UCSD-AML1 (cell line): Measurements from ENCODE around the gene ANTKMT.
A peak's percentile ranks its signal among the peaks of the same experiment; 100 is the strongest.
"Not testable (repeated sequence)": the region's sequence is repeated elsewhere in the genome, so short reads cannot be mapped to it uniquely, and the experiment has no call there.

Source experiments
- DNase-seq: peaks from one replicate; lab custom pipeline; 2025; ENCODE audit not compliant: unreplicated experiment; lab: John Stamatoyannopoulos, UW

The ANTKMT gene

GRCh38 chr16:740459-740763, 19.5 kb downstream of the ANTKMT start:
- DNase-seq, result no peak

- peak; percentile 91 for DNase-seq
Measured at GRCh38 chr16:740764-741505, 20.0 kb downstream of the ANTKMT start, which contains the start of gene CIAO3. Gene CIAO3 (minus strand): TSS chr16:740997. CDS start chr16:740985, 12 bp downstream.

DNA sequence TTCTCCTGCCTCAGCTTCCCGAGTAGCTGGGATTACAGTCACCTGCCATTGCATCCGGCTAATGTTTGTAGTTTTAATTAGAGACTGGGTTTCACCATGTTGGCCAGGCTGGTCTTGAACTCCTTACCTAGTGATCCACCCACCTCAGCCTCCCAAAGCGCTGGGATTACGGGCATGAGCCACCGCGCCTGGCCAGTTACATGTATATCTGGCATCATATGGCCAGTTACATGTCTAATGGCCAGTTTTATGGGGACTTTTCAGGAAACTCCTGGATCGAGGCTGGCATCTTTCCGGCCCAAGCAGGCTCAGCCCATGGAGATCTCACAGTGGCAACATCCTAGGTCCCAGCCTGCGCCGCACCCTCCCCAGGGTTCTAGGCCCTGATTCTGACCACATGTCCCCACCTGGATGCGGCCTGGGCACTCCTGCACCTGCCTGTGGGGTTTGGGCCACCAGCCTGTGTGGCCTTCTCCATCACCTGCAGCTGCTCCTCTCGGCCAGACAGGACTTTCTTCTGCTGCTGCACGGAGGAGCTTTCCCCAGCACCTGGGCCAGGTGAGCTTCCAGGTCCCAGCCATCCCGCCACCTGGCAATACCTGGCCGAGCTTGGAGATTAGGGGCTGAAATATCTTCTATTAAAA, 21.2 kb downstream of the ANTKMT start:
- DNase-seq, result no peak

DNA sequence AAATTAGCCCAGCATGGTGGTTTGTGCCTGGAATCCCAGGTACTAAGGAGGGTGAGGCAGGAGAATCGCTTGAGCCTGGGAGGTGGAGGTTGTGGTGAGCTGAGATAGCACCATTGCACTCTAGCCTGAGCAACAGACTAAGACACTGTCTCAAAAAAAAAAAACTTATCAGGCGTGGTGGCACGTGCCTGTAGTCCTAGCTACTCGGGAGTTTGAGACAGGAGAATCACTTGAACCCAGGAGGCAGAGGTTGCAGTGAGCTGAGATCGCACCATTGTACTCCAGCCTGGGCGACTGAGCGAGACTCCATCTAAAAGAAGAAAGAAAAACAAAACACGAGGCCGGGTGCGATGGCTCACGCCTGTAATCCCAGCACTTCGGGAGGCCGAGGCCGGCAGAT, 21.9 kb downstream of the ANTKMT start:
- not testable (repeated sequence) for DNase-seq

DNA sequence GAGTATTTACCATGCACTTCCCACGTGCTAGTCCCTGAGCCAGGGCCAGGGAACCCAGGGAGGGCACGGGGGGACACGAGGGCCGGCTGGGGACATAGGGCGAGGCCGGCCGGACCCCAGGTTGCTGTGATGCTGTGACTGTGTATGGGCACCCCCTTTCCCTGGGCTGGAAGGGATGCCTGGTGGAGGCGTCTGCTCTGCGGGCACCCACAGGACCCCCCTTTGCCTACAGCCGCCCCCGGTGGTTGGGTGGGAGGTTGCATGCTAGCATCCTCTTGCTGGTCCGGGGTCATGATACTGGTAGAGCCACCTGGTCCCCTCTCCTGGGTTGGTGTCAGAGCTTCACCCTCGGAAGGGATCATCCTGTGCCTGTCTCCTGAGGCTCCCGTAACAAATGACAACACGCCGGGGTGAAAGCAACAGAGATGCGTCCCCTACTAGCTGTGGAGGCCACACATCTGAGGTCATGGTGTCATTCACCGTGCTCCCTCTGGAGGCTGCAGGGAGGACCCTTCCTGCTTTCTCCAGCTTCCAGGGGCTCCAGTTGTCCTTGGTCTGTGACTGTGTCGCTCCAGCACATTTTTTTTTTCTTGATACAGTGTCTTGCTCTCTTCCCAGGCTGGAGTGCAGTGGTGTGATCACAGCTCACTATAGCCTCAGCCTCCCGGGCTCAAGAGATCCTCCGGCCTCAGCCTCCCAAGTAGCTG, 23.0 kb downstream of the ANTKMT start:
- no peak for DNase-seq

DNA sequence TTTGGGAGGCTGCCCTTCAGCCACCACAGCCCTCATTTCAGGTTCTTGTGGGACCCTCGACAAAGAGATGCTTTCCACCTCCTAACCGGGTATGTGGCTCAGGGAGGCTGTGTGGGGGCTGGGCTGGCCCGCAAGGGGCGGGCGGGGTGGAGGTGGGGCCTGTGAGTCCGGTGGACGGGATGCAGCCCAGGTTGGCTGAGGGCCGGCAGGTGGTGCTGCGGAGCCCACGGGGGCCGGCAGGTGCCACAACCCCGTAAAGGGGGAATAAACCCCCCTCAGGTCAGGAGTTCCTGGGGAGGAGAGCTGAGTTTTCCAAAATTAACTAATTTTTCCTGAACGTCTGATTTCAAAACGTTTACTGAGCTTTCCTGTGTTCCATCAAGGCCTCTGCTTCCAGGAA, 24.8 kb downstream of the ANTKMT start:
- DNase-seq, result peak; percentile 21

- no peak for DNase-seq
Measured at GRCh38 chr16:746637-747036, 25.7 kb downstream of the ANTKMT start.

DNA sequence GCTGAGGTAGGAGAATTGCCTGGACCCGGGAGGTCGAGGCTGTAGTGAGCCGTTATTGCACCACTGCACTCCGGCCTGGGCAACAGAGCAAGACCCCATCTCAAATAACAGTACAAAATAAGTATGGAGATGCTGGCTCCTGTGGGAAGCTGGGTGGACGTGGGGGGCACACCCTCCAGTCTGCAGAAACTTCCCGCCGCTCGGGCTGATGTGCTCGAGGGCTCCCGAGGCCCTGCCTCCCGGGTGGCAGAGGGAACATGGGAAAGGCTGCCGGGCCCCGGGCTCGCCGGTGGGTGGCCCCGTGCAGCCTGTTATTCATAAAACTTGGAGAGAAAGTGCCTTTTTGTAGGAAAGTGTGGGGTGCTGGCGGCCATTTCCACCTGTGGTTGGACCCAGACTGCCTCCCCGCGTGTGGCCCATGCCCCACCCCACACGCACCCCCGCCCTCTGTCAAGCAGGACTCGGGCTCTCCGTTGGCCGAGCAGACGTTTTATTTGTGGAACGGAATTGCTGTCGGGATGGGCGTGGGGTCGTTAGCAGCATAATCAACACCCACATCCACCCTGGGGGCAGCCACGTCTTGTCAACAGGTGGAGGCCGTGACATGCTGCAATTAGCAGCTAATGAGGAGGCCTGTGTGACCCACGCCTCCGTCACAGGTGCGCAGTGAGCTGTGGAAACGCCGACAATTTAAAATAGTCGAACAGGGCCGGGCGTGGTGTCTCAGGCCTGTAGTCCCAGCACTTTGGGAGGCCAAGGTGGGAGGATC, 27.2 kb downstream of the ANTKMT start:
- no peak for DNase-seq

DNA sequence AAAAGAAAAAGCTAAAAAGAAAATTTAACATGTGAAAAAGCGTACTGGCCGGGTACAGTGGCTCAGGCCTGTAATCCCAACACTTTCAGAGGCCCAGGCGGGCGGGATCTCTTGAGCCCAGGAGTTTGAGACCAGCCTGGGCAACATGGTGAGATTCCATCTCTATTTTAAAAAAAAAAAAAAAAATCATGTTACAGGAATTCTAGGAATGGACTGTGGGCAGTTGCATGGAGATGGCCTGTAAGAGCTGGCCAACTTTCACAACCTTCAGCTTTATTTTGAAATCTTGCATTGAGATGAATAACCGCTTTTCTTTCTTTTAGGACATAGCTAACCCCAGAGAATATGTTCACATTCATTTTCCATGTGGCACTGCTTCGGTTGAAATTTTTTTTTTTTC, 28.1 kb downstream of the ANTKMT start:
- no peak for DNase-seq

- no peak for DNase-seq
Measured at GRCh38 chr16:750485-750884, 29.5 kb downstream of the ANTKMT start.

DNA sequence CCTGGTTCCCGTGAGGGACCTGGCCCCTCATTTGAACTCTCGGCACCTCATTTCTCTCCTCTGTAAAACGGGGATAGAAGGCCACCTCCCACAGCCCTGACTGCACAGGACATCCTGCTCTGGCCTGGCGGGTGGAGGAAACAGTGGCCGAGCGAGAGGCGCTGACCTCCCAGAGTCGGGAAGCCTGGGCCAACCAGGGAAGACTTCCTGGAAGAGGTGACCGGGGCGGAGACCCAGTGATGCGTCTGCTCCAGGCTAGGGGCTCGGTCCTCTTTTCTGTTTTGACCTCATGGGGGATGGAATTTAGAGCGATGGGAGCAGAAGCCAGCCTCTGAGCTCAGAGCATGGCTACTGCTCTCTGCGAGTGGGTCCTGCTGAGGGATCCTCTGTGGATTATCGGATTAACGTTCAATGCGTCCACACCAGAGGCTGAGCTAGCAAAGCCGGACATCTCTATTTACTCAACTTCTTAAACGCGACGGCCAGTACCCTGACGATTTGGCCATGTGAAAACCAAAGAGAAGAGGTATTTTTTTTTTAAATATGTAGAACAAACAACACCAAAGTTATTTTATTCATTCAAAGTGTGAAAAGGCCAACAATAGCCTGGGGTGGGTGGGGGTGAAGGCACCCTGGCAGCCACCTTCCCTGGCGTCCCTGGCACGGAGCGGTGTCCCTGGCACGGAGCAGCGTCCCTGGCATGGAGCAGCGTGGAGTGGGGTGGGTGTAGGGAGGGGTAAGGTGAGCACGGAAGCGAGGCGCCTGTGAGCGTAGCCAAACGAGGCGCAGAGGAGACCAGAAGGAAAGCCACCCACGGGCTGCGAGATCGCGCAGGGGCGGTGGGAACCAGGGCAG, 30.4 kb downstream of the ANTKMT start:
- no peak for DNase-seq

DNA sequence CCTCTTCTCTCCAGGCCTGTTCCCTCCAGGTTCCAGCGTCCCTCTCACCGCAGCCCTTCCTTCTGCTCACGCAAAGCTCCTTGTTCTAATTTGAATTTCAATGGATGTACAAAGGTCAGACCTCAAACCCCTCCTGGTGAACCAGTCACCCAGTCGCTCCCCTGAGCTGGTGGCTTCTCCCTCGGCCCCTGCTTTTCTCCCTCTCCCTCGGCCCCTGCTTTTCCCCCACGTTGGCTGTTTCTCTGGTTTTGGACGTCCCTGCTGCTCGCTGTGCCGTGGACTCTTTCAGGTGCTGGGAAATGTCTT, 31.0 kb downstream of the ANTKMT start:
- no peak for DNase-seq

DNA sequence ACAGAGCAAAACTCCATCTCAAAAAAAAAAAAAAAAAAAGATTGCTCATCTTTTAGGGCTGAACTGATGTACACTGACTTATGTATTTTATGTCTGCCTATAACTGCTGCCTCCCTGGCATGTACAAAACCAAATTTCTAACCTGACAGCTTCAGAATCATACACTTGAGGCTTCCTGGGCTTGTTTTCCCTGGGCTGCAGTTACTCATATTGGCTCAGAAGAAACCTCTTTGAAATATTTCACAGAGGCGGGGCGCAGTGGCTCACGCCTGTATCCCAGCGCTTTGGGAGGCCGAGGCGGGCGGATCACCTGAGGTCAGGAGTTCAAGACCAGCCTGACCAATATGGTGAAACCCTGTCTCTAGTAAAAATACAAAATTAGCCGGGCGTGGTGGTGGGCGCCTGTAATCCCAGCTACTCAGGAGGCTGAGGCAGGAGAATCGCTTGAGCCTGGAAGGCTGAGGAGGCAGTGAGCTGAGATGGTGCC, 33.2 kb downstream of the ANTKMT start:
- not testable (repeated sequence) for DNase-seq

DNA sequence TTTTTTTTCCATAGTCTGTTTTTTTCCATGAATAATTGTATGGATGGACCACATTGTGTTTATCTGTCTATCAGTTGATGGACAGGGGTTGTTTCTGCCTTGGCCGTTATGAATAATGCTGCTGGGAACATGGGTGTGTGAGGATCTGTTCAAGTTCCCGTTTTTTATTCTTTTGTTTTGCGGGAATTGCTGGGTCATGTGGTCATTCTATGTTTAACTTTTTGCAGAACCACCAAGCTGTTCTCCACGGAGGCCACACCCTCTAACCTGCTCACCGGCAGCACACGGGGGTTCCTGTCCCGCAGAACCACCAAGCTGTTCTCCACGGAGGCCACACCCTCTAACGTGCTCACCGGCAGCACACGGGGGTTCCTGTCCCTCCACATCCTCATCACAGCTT, 33.7 kb downstream of the ANTKMT start:
- DNase-seq, result peak; percentile 49

DNA sequence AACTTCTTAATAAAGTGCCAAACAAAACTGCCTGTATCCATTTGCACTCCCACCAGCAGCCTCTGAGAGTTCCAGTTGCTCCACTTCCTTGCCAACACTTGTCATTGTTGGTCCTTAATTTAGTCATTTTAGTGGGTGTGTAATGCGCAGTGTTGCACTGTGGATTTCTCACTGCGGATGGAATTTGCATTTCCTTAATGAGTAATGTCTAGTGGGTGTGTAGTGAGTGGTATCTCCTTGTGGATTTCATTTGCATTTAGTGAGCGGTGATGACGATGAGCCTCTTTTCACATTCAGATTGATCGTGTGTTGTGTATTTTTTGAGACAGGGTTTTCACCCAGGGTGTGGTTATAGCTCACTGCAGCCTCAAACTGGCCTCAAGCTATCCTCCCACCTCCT, 35.5 kb downstream of the ANTKMT start:
- no peak for DNase-seq

DNA sequence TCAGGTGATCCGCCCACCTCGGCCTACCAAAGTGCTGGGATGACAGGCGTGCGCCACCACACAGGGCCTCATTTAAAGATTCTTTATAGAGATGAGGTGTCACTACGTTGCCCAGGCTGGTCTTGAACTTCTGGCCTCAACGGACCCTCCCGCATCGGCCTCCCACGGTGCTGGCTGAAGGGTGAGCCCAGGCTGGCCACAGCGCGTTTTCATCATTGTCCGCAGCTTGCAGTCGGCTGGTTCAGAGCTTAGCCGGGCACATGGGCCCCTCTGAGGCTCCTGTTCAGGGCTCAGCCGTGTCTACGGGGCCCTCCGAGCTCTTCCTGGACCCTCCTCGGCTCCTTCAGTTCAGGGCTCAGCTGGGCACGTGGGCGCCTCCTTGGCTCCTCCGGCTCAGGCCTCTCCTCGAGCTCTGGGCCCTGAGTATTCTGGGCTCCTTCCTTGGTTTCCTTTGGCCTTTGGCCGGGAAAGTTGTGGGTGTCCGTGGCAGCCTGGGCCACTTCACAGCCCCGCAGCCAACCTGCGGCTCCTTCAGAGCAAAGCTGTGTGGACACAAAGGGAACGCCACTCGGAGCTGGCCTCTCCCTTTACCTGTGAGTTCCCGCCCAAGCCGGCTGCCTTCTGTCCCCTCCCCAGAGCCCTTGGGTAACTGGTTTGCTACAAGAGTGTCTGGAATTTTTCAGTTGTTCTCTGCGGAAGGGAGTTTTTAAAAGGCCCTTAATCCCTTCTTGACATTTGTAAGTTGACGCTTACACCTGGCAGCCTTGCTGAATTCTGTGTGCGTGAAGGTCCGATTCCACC, 38.4 kb downstream of the ANTKMT start:
- DNase-seq, result no peak

DNA sequence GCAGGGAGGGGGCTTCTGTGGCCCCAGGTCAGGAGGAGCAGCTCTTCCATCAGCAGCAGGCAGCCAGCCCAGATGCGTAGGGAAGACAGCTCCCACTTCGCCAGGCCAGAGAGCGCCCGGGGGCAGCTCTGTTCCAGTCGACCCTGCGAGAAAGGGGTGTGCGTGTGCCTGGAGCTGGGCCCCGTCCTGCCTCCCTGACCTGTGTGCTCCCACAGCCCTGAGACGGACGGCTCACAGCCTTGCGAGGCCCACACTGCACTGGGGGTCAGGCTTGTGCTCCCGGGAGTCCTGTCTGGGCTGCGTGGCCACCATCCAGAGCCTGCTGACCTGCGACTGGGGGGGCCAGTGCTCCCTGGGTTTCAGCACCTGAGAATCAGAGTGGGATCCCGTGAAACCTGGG, 39.1 kb downstream of the ANTKMT start:
- DNase-seq, result no peak

DNA sequence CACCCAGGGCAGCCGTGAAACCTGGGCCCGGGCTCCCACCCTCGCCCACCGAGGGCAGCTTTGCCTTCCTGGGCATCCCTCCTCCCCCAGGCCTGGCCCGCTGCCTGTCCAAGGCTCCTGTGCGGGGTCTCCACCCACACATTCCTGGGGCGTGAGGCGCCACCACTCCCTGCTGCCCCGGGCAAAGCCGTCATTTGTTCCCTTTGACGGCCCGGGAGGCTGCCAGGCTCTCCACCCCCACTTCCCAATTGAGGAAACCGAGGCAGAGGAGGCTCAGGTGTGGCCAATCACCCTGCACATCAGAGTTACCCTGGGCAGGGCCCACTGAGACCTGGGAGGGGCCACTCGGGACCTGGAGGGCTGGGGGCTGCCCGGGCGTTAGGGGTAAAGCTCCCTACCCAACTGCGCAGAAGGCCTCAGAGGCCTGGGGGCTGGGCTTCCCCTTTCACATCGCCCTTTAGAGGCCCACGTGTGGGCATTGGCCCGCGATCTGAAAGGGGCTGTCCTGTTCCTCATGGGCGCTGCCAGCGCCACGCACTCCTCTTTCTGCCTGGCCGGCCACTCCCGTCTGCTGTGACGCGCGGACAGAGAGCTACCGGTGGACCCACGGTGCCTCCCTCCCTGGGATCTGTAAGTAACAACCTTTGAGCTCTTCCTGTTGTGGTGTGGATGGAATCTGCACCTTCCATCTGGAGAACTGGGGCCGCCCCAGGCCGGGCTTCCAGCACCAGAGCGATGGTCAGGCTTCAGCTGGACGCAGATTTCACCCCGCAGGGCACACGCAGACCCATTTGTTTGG, 39.8 kb downstream of the ANTKMT start, which contains the start of gene MSLN:
TSS of gene MSLN (plus strand) at position 190 of the 799 bp plus-strand sequence. CDS start 1,947 bp downstream, outside the sequence.
- DNase-seq, result no peak
